Muscle layer of colon (tissue), 2 donors: ENCODE data around the gene LCP2.

Experiments
- H3K27ac ChIP-seq: one replicate; pipeline ENCODE4 v1.7.0; 2013; ENCODE audit warnings: low read depth, mild to moderate bottlenecking, low read length, moderate library complexity
- H3K27me3 ChIP-seq, 2 donors: one replicate each; pipeline ENCODE4 v1.7.0; 2013; ENCODE audit warnings: low read length in 2 of 2, mild to moderate bottlenecking in 2 of 2; ENCODE audit not compliant: insufficient read depth in 2 of 2, control insufficient read depth in 1 of 2
- H3K36me3 ChIP-seq: one replicate; pipeline ENCODE4 v1.7.0; 2013; ENCODE audit warnings: mild to moderate bottlenecking, low read length; ENCODE audit not compliant: insufficient read depth
- H3K4me1 ChIP-seq: one replicate; pipeline ENCODE4 v1.7.0; 2013; ENCODE audit warnings: mild to moderate bottlenecking, low read length; ENCODE audit not compliant: insufficient read depth
- H3K4me3 ChIP-seq, 2 donors: one replicate each; pipeline ENCODE4 v1.7.0; 2013; ENCODE audit warnings: low read length in 2 of 2, low read depth in 1 of 2, mild to moderate bottlenecking in 1 of 2, moderate library complexity in 1 of 2
- H3K9ac ChIP-seq: one replicate; pipeline ENCODE4 v1.7.0; 2013; ENCODE audit warnings: low read length
- H3K9me3 ChIP-seq: one replicate; pipeline ENCODE4 v1.7.0; 2013; ENCODE audit warnings: mild to moderate bottlenecking, low read length
- donor health status: abdominal sarcoma.
- donor health status: Adenocarcinoma of cecum.

Gene LCP2

GRCh38 chr5:170235876-170236864 is 61.4 kb downstream of the LCP2 start:
- Histone ChIP-seq H3K9me3 (no peaks in the 10 kb centered on the region), H3K4me3 (no peak overlapping the region), H3K27me3 (no peaks in the 10 kb centered on the region), H3K4me1 (no peaks in the 10 kb centered on the region), H3K9ac (no peak overlapping the region), H3K27ac (no peak overlapping the region), H3K36me3 (no peaks in the 10 kb centered on the region)

DNA sequence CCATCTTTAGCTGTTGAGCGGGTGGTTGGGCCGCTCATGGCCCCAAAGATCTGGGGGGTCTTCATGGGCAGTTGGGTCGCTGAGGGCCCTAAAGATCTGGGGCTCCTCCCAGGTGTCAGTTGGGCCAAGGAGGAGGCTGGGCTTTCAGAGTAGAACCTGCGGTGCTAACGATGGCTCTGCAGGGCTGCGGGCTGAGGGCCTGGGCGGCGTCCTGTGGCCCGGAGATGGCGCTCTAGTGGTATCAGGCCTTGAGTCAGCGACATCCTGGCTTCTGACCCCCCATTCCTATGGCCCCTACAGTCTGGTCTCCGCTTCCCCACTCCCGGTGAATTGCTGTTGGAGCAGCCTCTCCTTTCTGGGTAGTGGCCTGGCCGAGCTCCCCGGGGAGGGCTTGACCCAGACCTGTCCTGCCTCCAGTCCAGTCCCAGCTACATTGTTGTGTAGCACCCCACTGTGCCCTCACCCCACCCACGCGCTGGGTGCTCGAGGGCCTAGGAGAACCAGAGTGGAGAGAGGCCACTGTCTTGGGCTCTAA is 64.2 kb downstream of the LCP2 start:
- peaks cover 10% of the 10 kb centered on the region for H3K4me1 ChIP-seq
- no peak overlapping the region for H3K27ac ChIP-seq
- H3K9me3 ChIP-seq: no peaks in the 10 kb centered on the region
- no peaks in the 10 kb centered on the region for H3K27me3 ChIP-seq
- H3K9ac ChIP-seq: no peak overlapping the region
- H3K36me3 ChIP-seq: no peaks in the 10 kb centered on the region
- no peak overlapping the region for H3K4me3 ChIP-seq

DNA sequence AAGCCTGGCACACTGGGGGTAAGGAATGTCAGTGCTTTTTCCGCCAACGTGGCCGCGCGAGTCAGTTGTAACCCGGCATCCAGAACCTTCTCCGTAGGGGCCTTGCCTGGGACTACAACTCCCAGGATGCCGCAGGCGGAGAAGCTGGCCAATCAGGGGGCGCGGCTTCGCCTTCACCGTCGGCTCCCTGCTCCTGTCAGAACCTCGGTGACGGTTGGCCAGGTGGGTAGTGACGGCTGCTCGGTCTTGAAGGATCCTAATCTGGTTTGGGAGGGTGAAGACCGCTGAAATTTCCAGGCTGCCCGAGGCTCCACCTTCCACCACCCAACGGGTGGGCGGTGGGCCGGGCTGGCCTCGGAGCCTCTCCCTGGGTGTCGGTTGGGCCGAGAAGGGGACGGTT is 64.8 kb downstream of the LCP2 start, which contains the start of gene C5orf58:
Gene C5orf58 (plus strand): TSS at position 200 of the 400 bp plus-strand sequence. CDS start 1,992 bp downstream, outside the sequence.
- Histone ChIP-seq H3K4me1 (peaks cover 10% of the 10 kb centered on the region), H3K9ac (no peak within 1 kb of the TSS), H3K27me3 (no peaks in the 10 kb centered on the region), H3K27ac (no peak within 1 kb of the TSS), H3K36me3 (no peaks in the 10 kb centered on the region), H3K4me3 (no peak within 1 kb of the TSS), H3K9me3 (no peaks in the 10 kb centered on the region)

DNA sequence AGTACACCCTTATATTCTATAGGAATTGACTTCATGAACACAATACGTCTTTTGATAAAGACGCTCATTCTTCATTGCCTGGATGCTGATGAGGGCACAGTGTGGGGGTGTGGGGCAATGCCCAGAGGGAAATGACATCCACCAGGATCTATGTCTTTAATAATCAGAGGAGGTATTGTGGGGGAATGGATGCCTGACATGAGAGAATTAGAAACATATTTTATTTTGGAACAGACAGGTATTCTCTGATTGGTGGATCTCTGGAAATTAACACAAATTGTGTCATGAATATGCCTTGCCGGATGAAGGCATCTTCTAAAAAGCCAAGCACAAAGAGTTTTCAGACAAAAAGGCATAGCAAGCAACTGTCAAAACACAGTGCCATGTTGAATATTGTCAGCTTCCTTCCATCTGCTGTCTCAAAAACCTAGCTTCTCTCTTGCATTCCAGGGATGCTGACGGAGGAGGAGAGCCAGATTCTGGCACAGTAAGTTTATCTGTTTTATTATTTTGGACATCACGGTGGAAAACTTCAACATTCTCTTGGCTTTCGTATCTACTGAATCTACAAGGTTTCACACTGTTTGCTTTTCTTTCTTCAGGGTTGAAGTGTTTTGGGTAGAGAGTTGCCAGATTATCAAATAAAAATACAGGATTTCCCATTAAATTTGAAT is 68.7 kb downstream of the LCP2 start:
- H3K9me3 ChIP-seq: no peaks in the 10 kb centered on the region

GRCh38 chr5:170226661-170227060 is 70.9 kb downstream of the LCP2 start:
- Histone ChIP-seq H3K9ac (no peak overlapping the region), H3K9me3 (no peaks in the 10 kb centered on the region), H3K36me3 (no peaks in the 10 kb centered on the region), H3K4me1 (peaks cover 15% of the 10 kb centered on the region), H3K27me3 (no peaks in the 10 kb centered on the region), H3K4me3 (no peak overlapping the region), H3K27ac (no peak overlapping the region)

More for the DNA sequence above, 68.7 kb downstream of the LCP2 start:
- H3K4me1 ChIP-seq: peaks cover 15% of the 10 kb centered on the region
- H3K27me3 ChIP-seq: no peaks in the 10 kb centered on the region
- H3K36me3 ChIP-seq: no peaks in the 10 kb centered on the region
- no peak overlapping the region for H3K9ac ChIP-seq
- no peak overlapping the region for H3K4me3 ChIP-seq
- no peak overlapping the region for H3K27ac ChIP-seq

DNA sequence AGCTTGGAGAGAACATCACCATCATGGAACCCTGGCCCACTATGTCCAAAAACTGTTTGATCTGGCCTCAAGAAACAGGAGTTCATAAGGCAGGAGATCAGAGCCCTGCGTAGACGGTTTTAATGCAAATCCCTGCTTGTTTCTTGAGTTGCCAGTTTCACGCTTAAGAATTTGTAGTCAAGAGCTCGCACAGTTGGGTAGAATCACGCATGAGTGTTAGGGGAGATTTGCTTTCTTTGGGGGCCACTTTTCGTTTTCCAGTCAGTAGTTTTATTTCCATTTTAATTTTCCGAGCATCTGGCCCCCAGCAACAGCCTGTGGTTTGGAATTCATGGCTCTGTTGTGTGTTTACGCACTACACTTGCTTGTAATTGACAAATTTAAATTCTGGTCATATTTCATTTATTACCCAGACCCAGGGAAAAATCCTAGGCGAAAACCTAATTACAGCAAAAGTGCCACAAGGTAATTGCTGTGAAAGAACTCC is 71.4 kb downstream of the LCP2 start:
- H3K27me3 ChIP-seq: no peaks in the 10 kb centered on the region
- H3K9me3 ChIP-seq: no peaks in the 10 kb centered on the region
- no peak overlapping the region for H3K9ac ChIP-seq
- H3K4me1 ChIP-seq: peaks cover 19% of the 10 kb centered on the region
- H3K4me3 ChIP-seq: no peak overlapping the region
- no peaks in the 10 kb centered on the region for H3K36me3 ChIP-seq
- no peak overlapping the region for H3K27ac ChIP-seq

DNA sequence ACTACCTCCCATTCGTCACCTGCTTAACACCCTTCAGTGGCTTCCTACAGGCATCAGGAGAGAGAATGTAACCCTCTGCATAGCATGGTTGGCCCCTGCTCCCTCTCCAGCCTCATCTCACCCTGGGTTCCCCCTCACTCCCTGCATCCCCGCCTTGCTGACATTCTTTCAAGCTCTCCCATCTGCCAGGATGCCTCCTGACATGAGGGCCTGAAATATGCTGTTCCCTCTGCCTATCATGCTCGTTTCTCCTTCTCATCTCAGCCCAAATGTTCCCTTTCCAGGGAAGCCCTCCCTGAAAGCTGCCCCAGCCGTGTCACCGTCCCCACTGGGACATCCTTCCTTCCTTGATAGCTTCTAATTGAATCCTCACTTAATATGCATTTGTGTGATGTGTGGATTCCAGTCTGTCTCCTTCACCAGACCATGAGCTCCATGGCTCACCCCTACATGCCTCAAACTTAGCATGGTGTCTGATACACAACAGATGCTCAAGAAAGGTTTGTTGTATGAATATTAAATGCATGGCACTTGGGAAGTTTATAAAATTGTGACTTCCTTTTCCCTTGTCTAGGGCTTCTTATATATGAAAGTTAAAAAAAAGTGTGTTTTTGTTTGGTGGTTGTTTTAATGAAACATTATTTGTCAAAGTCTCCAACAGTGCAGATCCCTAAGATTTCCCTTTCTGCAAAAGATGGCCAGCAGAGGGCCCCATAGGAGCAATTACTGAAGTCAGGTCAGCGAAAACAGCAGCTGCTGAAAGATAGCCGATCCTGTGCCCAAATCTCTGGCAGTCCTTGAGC is 72.0 kb downstream of the LCP2 start:
- no peak overlapping the region for H3K4me3 ChIP-seq
- no peak overlapping the region for H3K27ac ChIP-seq
- no peaks in the 10 kb centered on the region for H3K9me3 ChIP-seq
- H3K9ac ChIP-seq: no peak overlapping the region
- H3K27me3 ChIP-seq: no peaks in the 10 kb centered on the region
- no peaks in the 10 kb centered on the region for H3K36me3 ChIP-seq
- H3K4me1 ChIP-seq: peaks cover 25% of the 10 kb centered on the region

DNA sequence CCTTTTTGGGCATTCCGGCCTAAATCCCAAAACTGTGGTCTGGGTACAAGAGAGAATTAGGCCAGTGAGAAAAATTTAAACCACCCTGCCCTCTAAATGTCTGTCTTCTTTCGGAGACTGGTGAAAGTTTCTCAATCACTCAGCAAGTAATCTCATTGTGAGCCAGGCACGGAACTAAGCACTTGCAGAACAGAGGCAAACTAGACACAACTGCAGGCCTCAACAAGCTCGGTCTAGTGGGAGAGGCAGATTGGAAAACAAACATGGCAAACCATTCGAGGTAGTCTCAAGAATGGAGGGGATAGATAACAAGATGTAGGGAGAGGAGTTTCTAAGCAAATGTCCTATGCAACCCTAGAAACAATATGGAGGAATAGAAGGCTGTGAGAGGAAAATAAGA is 73.7 kb downstream of the LCP2 start:
- H3K36me3 ChIP-seq: no peaks in the 10 kb centered on the region
- peaks cover 17% of the 10 kb centered on the region for H3K4me1 ChIP-seq
- no peak overlapping the region for H3K27ac ChIP-seq
- H3K27me3 ChIP-seq: no peaks in the 10 kb centered on the region
- H3K9ac ChIP-seq: no peak overlapping the region
- no peak overlapping the region for H3K4me3 ChIP-seq
- H3K9me3 ChIP-seq: no peaks in the 10 kb centered on the region

- no peaks in the 10 kb centered on the region for H3K36me3 ChIP-seq
- no peak overlapping the region for H3K4me3 ChIP-seq
- H3K9me3 ChIP-seq: no peaks in the 10 kb centered on the region
- no peaks in the 10 kb centered on the region for H3K27me3 ChIP-seq
- H3K9ac ChIP-seq: no peak overlapping the region
- no peak overlapping the region for H3K27ac ChIP-seq
- peaks cover 17% of the 10 kb centered on the region for H3K4me1 ChIP-seq
These were observed 74.2 kb downstream of the LCP2 start for GRCh38 chr5:170223360-170223759.

- Histone ChIP-seq H3K27ac (no peak overlapping the region), H3K36me3 (no peaks in the 10 kb centered on the region), H3K4me1 (peaks cover 16% of the 10 kb centered on the region), H3K9me3 (no peaks in the 10 kb centered on the region), H3K4me3 (no peak overlapping the region), H3K9ac (no peak overlapping the region), H3K27me3 (no peaks in the 10 kb centered on the region)
These were observed 76.2 kb downstream of the LCP2 start for GRCh38 chr5:170221327-170221741.

DNA sequence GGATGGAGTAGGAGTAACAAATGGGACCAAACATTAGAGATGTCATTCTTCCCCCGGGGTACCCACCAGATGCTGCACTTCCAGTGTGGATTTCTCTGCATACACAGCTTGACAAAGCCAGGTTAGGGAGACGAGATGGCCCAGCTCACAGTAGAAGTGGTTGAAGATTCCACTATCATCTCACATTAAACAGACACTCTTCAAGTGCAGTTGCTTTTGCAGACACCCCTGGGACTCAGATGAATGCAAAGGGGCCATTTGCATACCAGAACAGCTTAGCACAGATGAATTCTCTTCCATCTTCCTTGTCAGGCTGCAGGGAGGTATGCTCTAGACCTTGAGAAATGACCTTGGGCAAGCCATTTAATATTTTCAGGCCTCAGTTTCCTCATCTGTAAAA is 77.4 kb downstream of the LCP2 start:
- Histone ChIP-seq H3K4me1 (peaks cover 12% of the 10 kb centered on the region), H3K9ac (no peak overlapping the region), H3K9me3 (no peaks in the 10 kb centered on the region), H3K36me3 (no peaks in the 10 kb centered on the region), H3K27ac (no peak overlapping the region), H3K4me3 (no peak overlapping the region), H3K27me3 (no peaks in the 10 kb centered on the region)
